ENCODE results near the gene SLC35F3.

The SLC35F3 gene

DNA sequence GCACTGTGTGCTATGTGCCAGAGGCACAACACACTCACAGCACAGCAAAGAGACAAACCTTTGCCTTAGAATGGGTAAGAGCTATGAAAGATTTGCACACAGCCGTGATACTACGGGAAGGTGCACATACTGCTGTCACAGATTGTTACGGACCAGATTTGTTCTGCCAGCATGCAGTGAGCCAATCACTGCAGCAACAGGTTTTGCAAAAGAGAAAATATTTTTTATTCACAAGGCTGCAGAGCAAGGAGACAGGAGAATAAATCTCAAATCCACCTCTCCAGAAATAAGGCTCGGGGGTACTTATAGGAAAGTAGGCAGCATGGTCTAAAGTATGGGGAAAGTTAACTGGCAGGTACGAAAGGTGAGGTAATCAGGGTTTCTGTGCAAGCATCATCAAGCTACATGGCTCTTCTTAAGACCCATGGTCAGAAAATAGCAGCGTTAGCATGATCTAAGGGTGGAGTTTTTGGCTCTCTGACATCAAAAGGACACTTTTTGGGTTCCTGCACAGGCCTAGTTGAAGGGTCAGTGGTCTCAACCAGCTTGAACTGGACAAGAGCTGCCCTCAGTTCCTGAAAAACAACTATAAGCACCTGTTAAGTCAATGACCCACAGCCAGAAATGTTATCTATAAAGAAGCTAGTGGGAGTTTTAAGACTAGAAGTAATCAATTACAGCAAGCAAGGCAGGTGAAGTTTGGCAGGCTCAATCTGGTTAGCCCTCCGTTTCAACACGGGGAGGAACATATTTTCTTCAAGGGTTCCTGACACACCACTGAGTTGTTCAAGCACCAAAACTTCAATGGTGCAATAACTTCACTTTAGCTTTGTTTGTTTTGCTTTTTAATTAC, 186.0 kb downstream of the SLC35F3 start:
- H4K20me1 ChIP-seq (ENCODE audit: low read depth, low read length), result no peaks in the 10 kb centered on the region
- no peaks in the 10 kb centered on the region for H3K9me3 ChIP-seq (ENCODE audit: insufficient read depth, low read length)
- no peaks in the 10 kb centered on the region for H3F3A ChIP-seq (ENCODE audit: insufficient read depth)
- H2AFZ ChIP-seq (ENCODE audit: low read depth, low read length, severe bottlenecking), result no peak overlapping the region
- no peaks in the 10 kb centered on the region for H3K9me2 ChIP-seq (replicated peaks; ENCODE audit: insufficient read depth, low read length)
- H3K4me2 ChIP-seq (ENCODE audit: low read depth, low read length, poor library complexity, severe bottlenecking), result no peak overlapping the region
- no peaks in the 10 kb centered on the region for H3K36me3 ChIP-seq (ENCODE audit: low read length)
- no peaks in the 10 kb centered on the region for H3K79me2 ChIP-seq (ENCODE audit: insufficient read depth, low read length)
- 0 out of 2 replicates have a peak, but pooled peaks cover 3% of the 10 kb centered on the region for H3K27me3 ChIP-seq (ENCODE audit: low read length)
- no peak overlapping the region for H3K4me3 ChIP-seq (ENCODE audit: insufficient read depth, low read length, poor library complexity, severe bottlenecking)
- H3K9ac ChIP-seq (ENCODE audit: low read length), result no peak overlapping the region
- no peak overlapping the region for H3K27ac ChIP-seq (ENCODE audit: low read depth, low read length)
- TF ChIP-seq, protein P1, sequence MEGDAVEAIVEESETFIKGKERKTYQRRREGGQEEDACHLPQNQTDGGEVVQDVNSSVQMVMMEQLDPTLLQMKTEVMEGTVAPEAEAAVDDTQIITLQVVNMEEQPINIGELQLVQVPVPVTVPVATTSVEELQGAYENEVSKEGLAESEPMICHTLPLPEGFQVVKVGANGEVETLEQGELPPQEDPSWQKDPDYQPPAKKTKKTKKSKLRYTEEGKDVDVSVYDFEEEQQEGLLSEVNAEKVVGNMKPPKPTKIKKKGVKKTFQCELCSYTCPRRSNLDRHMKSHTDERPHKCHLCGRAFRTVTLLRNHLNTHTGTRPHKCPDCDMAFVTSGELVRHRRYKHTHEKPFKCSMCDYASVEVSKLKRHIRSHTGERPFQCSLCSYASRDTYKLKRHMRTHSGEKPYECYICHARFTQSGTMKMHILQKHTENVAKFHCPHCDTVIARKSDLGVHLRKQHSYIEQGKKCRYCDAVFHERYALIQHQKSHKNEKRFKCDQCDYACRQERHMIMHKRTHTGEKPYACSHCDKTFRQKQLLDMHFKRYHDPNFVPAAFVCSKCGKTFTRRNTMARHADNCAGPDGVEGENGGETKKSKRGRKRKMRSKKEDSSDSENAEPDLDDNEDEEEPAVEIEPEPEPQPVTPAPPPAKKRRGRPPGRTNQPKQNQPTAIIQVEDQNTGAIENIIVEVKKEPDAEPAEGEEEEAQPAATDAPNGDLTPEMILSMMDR (IDR thresholded peaks at IDR 0.05; ENCODE audit: insufficient read depth, low read length, poor library complexity, severe bottlenecking), result no peak
- TF ChIP-seq EZH2phosphoT487 (conservative IDR thresholded peaks at IDR 0.05; ENCODE audit: low read length), result no peak

DNA sequence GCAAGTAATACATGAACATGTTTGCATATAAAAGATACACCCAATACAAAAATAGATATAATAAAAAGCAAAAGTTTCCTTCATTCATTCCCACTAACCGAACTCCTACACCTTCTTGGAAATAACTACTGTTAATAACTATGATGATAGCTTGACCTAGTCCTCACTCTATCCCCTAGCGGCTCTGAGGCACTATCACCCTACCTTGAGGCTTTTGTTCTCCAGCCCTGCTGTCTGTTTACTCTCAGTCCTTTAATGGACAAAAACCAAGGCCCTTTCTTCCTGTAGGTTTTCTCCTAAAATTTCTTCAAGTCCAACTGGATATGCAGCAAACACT, 186.6 kb downstream of the SLC35F3 start:
- H2AFZ ChIP-seq (ENCODE audit: low read depth, low read length, severe bottlenecking), result no peak overlapping the region
- no peak overlapping the region for H3K4me3 ChIP-seq (ENCODE audit: insufficient read depth, low read length, poor library complexity, severe bottlenecking)
- no peaks in the 10 kb centered on the region for H3K9me2 ChIP-seq (replicated peaks; ENCODE audit: insufficient read depth, low read length)
- no peaks in the 10 kb centered on the region for H4K20me1 ChIP-seq (ENCODE audit: low read depth, low read length)
- H3K9me3 ChIP-seq (ENCODE audit: insufficient read depth, low read length), result no peaks in the 10 kb centered on the region
- no peak overlapping the region for H3K27ac ChIP-seq (ENCODE audit: low read depth, low read length)
- H3K27me3 ChIP-seq (ENCODE audit: low read length), result 0 out of 2 replicates have a peak, but pooled peaks cover 3% of the 10 kb centered on the region
- no peak overlapping the region for H3K9ac ChIP-seq (ENCODE audit: low read length)
- no peaks in the 10 kb centered on the region for H3K36me3 ChIP-seq (ENCODE audit: low read length)
- TF ChIP-seq, protein P1 (IDR thresholded peaks at IDR 0.05; ENCODE audit: insufficient read depth, low read length, poor library complexity, severe bottlenecking), result no peak
- no peak for TF ChIP-seq EZH2phosphoT487 (conservative IDR thresholded peaks at IDR 0.05; ENCODE audit: low read length)
- no peaks in the 10 kb centered on the region for H3F3A ChIP-seq (ENCODE audit: insufficient read depth)
- no peaks in the 10 kb centered on the region for H3K79me2 ChIP-seq (ENCODE audit: insufficient read depth, low read length)
- H3K4me2 ChIP-seq (ENCODE audit: low read depth, low read length, poor library complexity, severe bottlenecking), result no peak overlapping the region

DNA sequence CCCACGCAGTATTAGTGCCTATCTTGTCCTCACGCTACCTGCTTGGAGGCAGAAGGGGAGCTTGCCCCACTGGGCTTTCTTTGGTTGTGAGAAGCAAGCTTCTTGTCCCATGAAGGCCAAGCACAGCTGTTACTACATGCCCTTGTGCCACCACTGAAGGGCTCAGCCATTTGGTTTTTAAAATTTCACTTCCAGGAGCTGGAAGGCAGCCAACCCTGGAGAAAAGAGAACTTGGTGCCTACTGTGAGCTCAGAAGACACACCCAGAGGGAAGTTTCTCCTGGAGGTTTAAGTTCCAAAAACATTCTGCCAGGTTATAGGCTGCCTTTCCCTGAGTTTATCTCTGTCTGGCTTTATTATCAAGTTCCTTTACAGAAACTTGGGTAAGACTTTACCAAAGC, 187.4 kb downstream of the SLC35F3 start:
- no peaks in the 10 kb centered on the region for H3K36me3 ChIP-seq (ENCODE audit: low read length)
- H3F3A ChIP-seq (ENCODE audit: insufficient read depth), result no peaks in the 10 kb centered on the region
- H3K9ac ChIP-seq (ENCODE audit: low read length), result no peak overlapping the region
- no peaks in the 10 kb centered on the region for H3K9me3 ChIP-seq (ENCODE audit: insufficient read depth, low read length)
- TF ChIP-seq, protein P1 (IDR thresholded peaks at IDR 0.05; ENCODE audit: insufficient read depth, low read length, poor library complexity, severe bottlenecking), result no peak
- no peak overlapping the region for H3K4me3 ChIP-seq (ENCODE audit: insufficient read depth, low read length, poor library complexity, severe bottlenecking)
- no peak overlapping the region for H2AFZ ChIP-seq (ENCODE audit: low read depth, low read length, severe bottlenecking)
- H3K4me2 ChIP-seq (ENCODE audit: low read depth, low read length, poor library complexity, severe bottlenecking), result no peak overlapping the region
- H3K27ac ChIP-seq (ENCODE audit: low read depth, low read length), result no peak overlapping the region
- 0 out of 2 replicates have a peak, but pooled peaks cover 3% of the 10 kb centered on the region for H3K27me3 ChIP-seq (ENCODE audit: low read length)
- no peaks in the 10 kb centered on the region for H3K79me2 ChIP-seq (ENCODE audit: insufficient read depth, low read length)
- no peaks in the 10 kb centered on the region for H4K20me1 ChIP-seq (ENCODE audit: low read depth, low read length)
- no peaks in the 10 kb centered on the region for H3K9me2 ChIP-seq (replicated peaks; ENCODE audit: insufficient read depth, low read length)
